Activated CD8-positive, alpha-beta T cell treated with anti-CD3 and anti-CD28 coated beads, Interleukin-2, amount 10 ng/mL, durations not matched to agents 7 days and 5 days (primary cell): ENCODE results near the gene ATP2A3. TPM values are rescaled to one million over a fixed set of nuclear protein-coding genes. Genes with fewer than 3 reads are reported as not detected.
A peak's percentile ranks its signal among the peaks of the same experiment; 100 is the strongest.

Experiments used
- ATAC-seq: fragments of 150-1000 bp; cut with Tn5 transposase; one replicate; pipeline ENCODE4 v1.10.0; 2021; ENCODE audit warnings: moderate library complexity
- CTCF ChIA-PET: fragments of 350-600 bp; sonication (Branson Sonifier 250); formaldehyde crosslinking; loops from one replicate; lab custom pipeline; 2021; ENCODE audit warnings: antibody characterized with exemption; lab: Charles Lee
- POLR2A ChIA-PET: fragments of 350-600 bp; sonication (Branson Sonifier 250); formaldehyde crosslinking; loops from one replicate; lab custom pipeline; 2021; ENCODE audit warnings: antibody characterized with exemption; lab: Charles Lee
- DNase-seq: peaks from one replicate; pipeline ENCODE4 v3.0.0-alpha.2; 2020
- H3K27ac Mint-ChIP-seq: one replicate; pipeline ENCODE4 v1.8.0; 2021; ENCODE audit warnings: mild to moderate bottlenecking, mixed read lengths
- H3K27me3 Mint-ChIP-seq: one replicate; pipeline ENCODE4 v1.8.0; 2021; ENCODE audit warnings: low read depth, mixed read lengths
- H3K36me3 Mint-ChIP-seq: one replicate; pipeline ENCODE4 v1.8.0; 2021; ENCODE audit warnings: low read depth, mixed read lengths
- H3K4me1 Mint-ChIP-seq: one replicate; pipeline ENCODE4 v1.8.0; 2021; ENCODE audit warnings: low read depth, mixed read lengths
- H3K4me3 Mint-ChIP-seq: one replicate; pipeline ENCODE4 v1.8.0; 2021; ENCODE audit warnings: mild to moderate bottlenecking, mixed read lengths
- H3K9me3 Mint-ChIP-seq: one replicate; pipeline ENCODE4 v1.8.0; 2022; ENCODE audit warnings: mixed read lengths; ENCODE audit not compliant: insufficient read depth
- total RNA-seq, 2 experiments: library from RNA; stranded (reverse); gene quantifications; one replicate each; pipeline ENCODE4 v1.2.3, GENCODE V29; 2021

Gene ATP2A3
- total RNA-seq, 2 experiments from 2014 or later, result 341 to 354 TPM

DNA sequence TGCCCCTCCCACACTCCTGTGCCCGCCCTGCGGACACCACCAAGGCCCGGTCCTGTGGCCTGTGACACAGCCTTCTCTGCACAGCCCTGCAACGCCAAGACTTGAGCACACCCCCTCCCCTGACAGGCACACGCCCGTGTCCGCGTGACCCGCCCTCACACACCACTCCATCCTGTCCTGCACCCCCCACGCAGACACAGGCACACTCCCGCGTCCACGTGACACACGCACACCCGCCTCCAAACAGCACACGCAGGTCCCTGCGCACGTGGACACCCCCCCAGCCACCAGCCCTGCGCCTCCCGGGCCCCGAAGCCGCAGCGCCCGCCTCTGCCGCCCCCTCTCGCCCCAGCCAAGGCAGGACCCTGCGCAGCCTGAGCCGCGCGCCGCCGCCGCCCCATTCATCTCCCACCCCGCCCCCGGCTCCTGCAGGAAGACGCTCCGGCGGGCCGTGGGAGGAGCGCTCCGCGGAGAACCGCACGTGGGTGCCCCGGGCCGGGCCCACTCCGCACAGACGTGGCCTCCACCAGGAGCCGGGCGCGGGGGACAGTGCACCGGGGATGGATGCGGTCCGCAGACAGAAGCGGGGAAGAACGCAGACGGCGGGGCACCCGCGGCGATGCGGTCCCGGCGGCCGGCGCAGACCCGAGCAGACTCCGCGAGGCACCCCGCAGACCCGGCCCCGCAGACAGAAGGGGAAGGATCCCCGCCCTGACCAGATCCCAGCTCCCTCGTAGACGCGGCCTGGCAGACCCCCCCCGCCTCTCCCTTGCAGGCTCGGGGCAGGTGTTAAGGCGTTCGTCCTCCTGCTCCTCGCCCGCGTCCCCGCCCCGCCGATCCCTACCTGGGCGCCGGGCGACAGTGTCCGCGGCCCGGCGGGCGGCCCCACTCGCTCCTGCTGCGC lies 71.9 kb downstream of the ATP2A3 start:
- peaks cover 32% of the 10 kb centered on the region for H3K4me1 Mint-ChIP-seq
- CTCF ChIA-PET, result interaction anchor here (0.8 to 3.2 kb wide), 4 partner anchors 21 to 153 kb away, joined by 4 to 28 read pairs (median 5); no protein-coding TSS in a partner anchor
- ATAC-seq (peak; percentile 44), DNase-seq (peak; percentile 82)
- H3K36me3 Mint-ChIP-seq, result no peaks in the 10 kb centered on the region
- POLR2A ChIA-PET, result no interaction called here
- H3K27me3 Mint-ChIP-seq, result peaks cover 2% of the 10 kb centered on the region
- no peaks in the 10 kb centered on the region for H3K9me3 Mint-ChIP-seq
- H3K4me3 Mint-ChIP-seq, result peak overlapping the region; percentile 79
- peak overlapping the region; percentile 60 for H3K27ac Mint-ChIP-seq

DNA sequence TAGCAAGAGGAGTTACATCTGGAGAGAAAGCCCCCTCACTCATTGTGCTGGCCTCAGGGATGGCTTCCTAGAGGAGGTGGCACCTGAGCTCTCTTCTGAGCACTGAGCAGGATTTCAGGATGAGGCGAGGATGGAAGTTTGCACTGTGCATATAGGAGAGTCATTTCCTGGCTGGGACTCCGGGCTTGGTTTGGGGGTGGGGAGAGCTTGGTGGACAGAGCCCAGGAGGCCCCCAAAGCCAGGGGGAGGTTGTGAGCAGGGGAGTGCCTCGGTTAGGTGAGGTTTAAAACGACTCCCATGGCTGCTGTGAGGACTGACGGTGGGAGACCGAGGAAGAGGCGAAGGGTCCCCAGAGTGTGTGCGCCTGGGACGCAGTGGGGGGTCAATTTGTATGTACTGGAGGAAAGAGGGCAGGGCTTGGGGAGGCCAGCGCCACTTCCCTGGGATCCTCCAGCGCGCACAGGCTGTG lies 72.6 kb downstream of the ATP2A3 start:
- ChIA-PET POLR2A (no interaction called here), CTCF (no interaction called here)
- ATAC-seq (no peak), DNase-seq (no peak)
- no peaks in the 10 kb centered on the region for H3K36me3 Mint-ChIP-seq
- H3K27me3 Mint-ChIP-seq, result peaks cover 2% of the 10 kb centered on the region
- H3K27ac Mint-ChIP-seq, result no peak overlapping the region
- peaks cover 38% of the 10 kb centered on the region for H3K4me1 Mint-ChIP-seq
- H3K4me3 Mint-ChIP-seq, result peak overlapping the region; percentile 79
- no peaks in the 10 kb centered on the region for H3K9me3 Mint-ChIP-seq

DNA sequence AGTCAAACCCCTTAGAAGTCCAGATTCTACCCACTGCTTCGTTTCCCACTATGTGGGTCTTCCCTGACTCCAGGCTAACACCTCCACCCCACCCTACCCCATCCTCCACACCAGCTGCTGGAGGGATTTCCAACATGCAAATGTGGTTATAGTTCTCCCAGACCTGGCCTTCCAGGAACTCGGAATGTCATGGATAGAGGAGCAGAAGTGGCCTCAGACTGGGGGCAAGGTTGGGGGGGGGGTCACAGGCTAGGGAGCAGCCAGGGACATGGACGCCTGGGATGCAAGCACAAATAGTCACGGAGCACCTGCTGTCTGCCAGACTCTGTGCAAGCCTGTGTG lies 73.4 kb downstream of the ATP2A3 start:
- ATAC-seq, result no peak
- CTCF ChIA-PET, result interaction anchor here (1.3 kb wide), 1 partner anchor 27 kb away, joined by 5 read pairs; no protein-coding TSS in a partner anchor
- POLR2A ChIA-PET, result interaction anchor here (1.1 kb wide), 1 partner anchor 44 kb away, joined by 3 read pairs; the partner anchor contains the start of gene NCBP3
- H3K27ac Mint-ChIP-seq, result no peak overlapping the region
- H3K36me3 Mint-ChIP-seq, result no peaks in the 10 kb centered on the region
- peaks cover 2% of the 10 kb centered on the region for H3K27me3 Mint-ChIP-seq
- no peak overlapping the region for H3K4me3 Mint-ChIP-seq
- no peak for DNase-seq
- peaks cover 47% of the 10 kb centered on the region for H3K4me1 Mint-ChIP-seq
- no peaks in the 10 kb centered on the region for H3K9me3 Mint-ChIP-seq

DNA sequence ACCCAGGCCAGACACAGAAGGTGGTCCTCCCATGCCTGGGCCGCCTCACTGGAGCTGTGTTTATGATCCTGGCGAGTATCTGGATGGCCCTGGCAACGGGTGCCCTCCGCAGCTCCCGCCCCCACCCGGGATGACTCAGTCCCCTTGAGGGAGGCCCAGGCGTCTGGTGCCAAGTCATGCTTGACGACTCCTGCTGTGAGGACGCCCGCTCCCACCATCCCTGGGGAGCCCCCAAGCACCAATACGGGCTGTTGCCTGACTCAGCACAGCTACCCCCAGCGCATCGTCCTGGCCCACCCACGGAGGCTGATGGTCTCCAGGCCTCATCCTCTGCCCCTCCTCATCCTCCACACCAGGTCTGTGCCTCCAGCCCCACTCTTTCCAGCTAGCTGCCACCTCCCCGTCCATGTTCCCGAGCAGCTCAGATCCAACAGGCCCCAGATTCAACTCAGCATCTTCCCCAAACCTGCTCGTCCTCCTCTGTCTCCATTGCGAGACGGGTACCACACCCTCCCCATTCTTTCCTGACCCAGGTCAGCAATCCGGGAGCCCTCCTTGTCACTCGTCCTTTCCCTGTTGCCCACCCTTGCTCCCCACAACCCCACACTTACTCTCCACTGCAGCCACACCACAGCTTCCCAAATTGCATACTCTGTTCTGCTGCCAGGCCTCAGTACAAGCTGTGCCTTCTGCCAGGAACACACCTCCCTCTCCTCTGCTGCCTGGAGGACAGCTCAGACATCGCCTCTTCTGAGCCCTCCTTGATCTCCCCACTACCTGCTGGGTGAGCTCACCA lies 74.0 kb downstream of the ATP2A3 start:
- H3K36me3 Mint-ChIP-seq, result no peaks in the 10 kb centered on the region
- ChIA-PET POLR2A (interaction anchor here (1.1 kb wide), 1 partner anchor 44 kb away, joined by 3 read pairs; the partner anchor contains the start of gene NCBP3), CTCF (interaction anchor here (1.3 kb wide), 1 partner anchor 27 kb away, joined by 5 read pairs; no protein-coding TSS in a partner anchor)
- H3K27me3 Mint-ChIP-seq, result peaks cover 2% of the 10 kb centered on the region
- no peak overlapping the region for H3K27ac Mint-ChIP-seq
- no peak overlapping the region for H3K4me3 Mint-ChIP-seq
- H3K9me3 Mint-ChIP-seq, result no peaks in the 10 kb centered on the region
- DNase-seq (no peak), ATAC-seq (no peak)
- peaks cover 47% of the 10 kb centered on the region for H3K4me1 Mint-ChIP-seq

DNA sequence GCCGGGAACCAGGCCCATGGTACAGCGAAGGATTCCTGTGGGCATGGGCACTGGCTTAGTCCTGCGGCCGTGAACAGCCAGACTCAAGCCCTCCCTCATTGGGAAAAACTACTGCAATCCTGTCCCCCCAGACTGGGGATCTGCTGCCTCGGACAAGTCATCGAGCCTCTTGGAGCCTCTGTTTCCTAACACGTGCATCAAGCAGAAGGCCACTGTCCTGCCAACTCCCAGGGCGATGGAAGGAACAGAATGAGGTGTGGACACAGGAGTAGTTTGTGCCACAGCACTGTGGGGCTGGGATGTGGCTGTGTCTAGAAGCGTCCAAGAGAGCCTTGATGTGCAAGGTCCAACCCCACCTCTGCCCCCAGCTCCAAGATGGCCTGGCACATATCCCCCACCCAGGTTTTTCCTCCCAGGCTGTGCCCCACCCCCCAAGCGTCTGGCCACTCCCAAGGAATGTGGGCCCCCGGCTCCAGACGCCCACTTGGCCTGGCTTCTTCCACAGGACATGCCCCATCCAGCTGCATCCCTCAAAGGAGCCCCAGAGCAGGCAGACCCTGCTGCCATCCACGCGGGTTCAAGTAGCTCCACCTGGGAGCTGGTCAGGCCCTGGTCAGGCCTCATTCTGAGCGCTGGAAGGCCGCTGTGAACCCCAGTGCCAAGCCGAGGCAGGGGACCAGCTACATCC lies 74.8 kb downstream of the ATP2A3 start:
- ATAC-seq (no peak), DNase-seq (no peak)
- POLR2A ChIA-PET, result interaction anchor here (1.1 kb wide), 1 partner anchor 43 kb away, joined by 3 read pairs; the partner anchor contains the start of gene NCBP3
- Mint-ChIP-seq H3K9me3 (no peaks in the 10 kb centered on the region), H3K36me3 (no peaks in the 10 kb centered on the region), H3K27me3 (peaks cover 2% of the 10 kb centered on the region), H3K4me3 (no peak overlapping the region), H3K4me1 (peaks cover 45% of the 10 kb centered on the region), H3K27ac (no peak overlapping the region)
- CTCF ChIA-PET, result interaction anchor here (1.3 kb wide), 1 partner anchor 26 kb away, joined by 5 read pairs; no protein-coding TSS in a partner anchor

DNA sequence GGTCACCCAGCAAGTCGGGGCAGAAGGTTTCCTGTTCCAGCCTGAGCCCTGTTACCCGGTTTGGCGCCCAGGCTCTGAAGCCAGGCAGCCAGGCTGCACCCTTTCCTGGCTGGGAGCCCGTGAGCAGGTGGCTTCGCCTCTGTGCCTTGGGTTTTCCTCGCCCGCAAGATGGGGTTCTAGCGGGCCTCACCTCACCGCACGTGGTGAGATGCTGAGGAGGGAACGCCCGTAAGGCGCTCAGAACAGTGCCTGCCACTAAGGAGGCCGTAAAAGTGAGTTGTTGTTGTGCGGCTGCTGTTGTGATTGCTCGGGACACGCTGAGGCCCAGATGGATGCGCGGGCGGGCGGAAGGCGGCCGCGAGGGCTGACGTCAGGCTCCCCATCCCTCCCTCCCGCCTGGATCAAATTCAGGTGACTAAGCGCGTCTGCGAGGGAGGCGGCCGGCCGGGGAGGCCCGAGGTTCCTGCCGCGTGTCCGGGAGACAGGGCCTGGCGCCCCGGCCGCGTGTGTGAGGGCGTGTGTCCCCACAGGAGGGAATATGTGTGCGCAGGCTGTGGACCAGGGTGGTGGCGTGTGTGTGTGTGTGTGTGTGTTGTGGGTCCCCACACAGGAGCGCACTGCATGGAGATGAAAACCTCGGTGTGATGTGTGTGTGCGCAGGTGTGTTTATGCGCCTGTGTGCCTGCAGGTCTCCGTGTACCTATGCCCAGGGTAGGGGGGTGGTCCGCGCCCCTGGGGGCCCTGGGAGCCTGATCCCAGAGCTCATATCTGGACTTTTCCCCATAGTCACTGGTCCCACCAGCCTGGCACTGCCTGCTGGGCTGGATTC lies 75.7 kb downstream of the ATP2A3 start:
- CTCF ChIA-PET, result no interaction called here
- Mint-ChIP-seq H3K27me3 (peaks cover 2% of the 10 kb centered on the region), H3K4me3 (no peak overlapping the region), H3K27ac (peak overlapping the region; percentile 39), H3K9me3 (no peaks in the 10 kb centered on the region), H3K4me1 (peaks cover 38% of the 10 kb centered on the region), H3K36me3 (no peaks in the 10 kb centered on the region)
- DNase-seq, result no peak
- POLR2A ChIA-PET, result no interaction called here
- no peak for ATAC-seq

DNA sequence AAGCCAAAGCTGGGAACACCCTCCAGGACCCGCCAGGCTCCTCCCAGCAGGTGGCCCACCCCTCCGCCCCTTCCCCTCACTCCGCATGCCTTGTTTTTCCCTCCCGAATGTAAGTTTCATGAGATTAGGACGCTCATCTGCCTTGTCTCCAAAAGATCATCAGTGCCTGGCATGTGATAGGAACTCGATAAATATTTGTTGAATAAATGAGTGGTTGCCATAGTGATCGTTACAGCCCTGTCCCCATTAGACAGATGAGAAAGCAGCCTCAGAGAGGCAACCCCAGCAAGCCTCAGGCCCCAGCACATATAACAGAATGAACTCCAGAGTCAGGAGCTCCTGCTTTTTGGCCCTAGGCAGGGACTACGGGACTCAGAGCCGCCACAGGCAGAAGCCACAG lies 76.4 kb downstream of the ATP2A3 start:
- DNase-seq (no peak), ATAC-seq (no peak)
- Mint-ChIP-seq H3K4me3 (no peak overlapping the region), H3K36me3 (peaks cover 2% of the 10 kb centered on the region), H3K27ac (peak overlapping the region; percentile 48), H3K9me3 (no peaks in the 10 kb centered on the region), H3K4me1 (peaks cover 39% of the 10 kb centered on the region), H3K27me3 (peaks cover 2% of the 10 kb centered on the region)
- CTCF ChIA-PET, result no interaction called here
- POLR2A ChIA-PET, result no interaction called here

DNA sequence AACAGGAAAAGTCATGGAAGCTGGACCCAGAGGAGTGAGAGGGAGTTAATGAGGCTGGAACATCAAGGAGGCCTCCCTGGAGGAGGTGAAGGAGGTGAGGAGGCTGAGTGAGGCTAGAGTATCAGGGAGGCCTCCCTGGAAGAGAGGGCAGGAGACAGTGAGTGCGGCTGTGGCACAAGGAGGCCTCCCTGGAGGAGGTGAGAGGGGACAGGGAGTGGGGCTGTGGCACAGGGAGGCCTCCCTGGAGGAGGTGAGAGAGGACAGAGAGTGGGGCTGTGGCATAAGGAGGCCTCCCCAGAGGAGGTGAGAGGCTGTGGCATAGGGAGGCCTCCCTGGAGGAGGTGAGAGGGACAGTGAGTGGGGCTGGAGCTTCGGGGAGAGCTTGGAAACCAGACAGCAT lies 76.8 kb downstream of the ATP2A3 start:
- no peaks in the 10 kb centered on the region for H3K9me3 Mint-ChIP-seq
- CTCF ChIA-PET, result no interaction called here
- peaks cover 43% of the 10 kb centered on the region for H3K4me1 Mint-ChIP-seq
- peaks cover 2% of the 10 kb centered on the region for H3K36me3 Mint-ChIP-seq
- POLR2A ChIA-PET, result no interaction called here
- DNase-seq, result no peak
- H3K27me3 Mint-ChIP-seq, result peaks cover 2% of the 10 kb centered on the region
- peak overlapping the region; percentile 89 for H3K27ac Mint-ChIP-seq
- ATAC-seq, result no peak
- peak overlapping the region; percentile 53 for H3K4me3 Mint-ChIP-seq

DNA sequence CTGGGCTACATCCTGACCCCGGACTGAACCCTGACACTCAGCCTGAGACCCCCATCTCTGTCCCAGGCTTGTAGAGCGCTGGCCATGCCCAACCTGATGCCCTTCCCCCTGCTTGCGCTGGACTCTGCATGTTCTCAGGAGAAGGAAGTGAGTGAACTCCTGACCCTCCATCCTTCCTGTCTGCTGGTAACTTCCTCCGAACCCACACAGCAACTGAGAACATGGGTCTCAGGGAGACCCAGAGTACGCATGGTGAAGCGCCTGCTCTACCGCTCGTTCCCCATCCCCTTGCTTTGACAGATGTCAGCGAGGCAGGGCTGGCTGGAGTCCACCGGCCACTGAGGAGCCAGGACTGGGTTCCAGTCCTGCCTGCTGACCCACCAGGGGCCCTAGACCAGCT lies 77.5 kb downstream of the ATP2A3 start:
- Mint-ChIP-seq H3K27ac (peak overlapping the region; percentile 89), H3K9me3 (no peaks in the 10 kb centered on the region), H3K36me3 (peaks cover 2% of the 10 kb centered on the region), H3K27me3 (peaks cover 2% of the 10 kb centered on the region), H3K4me1 (peaks cover 39% of the 10 kb centered on the region), H3K4me3 (peak overlapping the region; percentile 53)
- DNase-seq, result peak; percentile 44
- ChIA-PET POLR2A (no interaction called here), CTCF (no interaction called here)
- ATAC-seq, result peak; percentile 56

DNA sequence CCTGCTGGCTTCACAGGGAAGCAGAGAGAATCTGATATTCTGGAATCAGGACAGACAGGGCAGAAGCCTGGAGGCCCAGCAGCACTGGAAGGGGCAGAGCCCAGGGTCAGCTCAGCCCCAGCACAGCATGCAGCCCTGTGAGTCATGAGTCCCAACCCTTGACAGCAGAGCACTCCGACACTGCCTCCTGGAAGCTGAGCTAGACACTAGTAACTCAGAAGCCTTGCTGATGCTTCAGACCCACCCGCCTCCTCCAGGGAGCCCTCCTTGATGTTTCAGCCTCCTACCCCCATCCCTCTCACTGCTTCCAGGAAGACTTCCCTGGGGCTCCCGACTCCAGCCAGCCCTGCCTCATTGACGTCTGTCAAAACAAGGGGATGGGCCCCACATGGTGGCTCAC lies 78.3 kb downstream of the ATP2A3 start:
- CTCF ChIA-PET, result no interaction called here
- Mint-ChIP-seq H3K4me3 (no peak overlapping the region), H3K9me3 (no peaks in the 10 kb centered on the region), H3K27ac (peak overlapping the region; percentile 89), H3K4me1 (peaks cover 32% of the 10 kb centered on the region), H3K36me3 (peaks cover 2% of the 10 kb centered on the region), H3K27me3 (no peaks in the 10 kb centered on the region)
- ATAC-seq (no peak), DNase-seq (no peak)
- POLR2A ChIA-PET, result no interaction called here
